Measurements from ENCODE around the gene PLPP6. TPM values are rescaled to one million over a fixed set of nuclear protein-coding genes. Genes with fewer than 3 reads are reported as not detected.

The PLPP6 gene
- total RNA-seq, 1 experiment from 2014 or later: 1.8 TPM

GRCh38 chr9:4663956-4664355 lies 1.9 kb downstream of the PLPP6 start:
- CTCF ChIA-PET: no interaction called here
- POLR2A ChIA-PET: no interaction called here
- DNase-seq (ENCODE audit: low read depth, low spot score) (no peak), ATAC-seq (no peak)
- no TSS peak for BruUV-seq (replicated peaks)
- Histone ChIP-seq H3K27ac (ENCODE audit: low read length) (no peak overlapping the region), H3K36me3 (ENCODE audit: control insufficient read depth, insufficient read depth, low read length) (no peaks in the 10 kb centered on the region), H3K4me3 (ENCODE audit: low read depth in 2 of 2, low read length in 2 of 2) (no peak overlapping the region), H3K4me1 (ENCODE audit: control insufficient read depth, insufficient read depth, low read length) (no peaks in the 10 kb centered on the region; the same call in 1 of the 2 replicates), H3K9me3 (ENCODE audit: control insufficient read depth, insufficient read depth, low read depth, low read length) (no peaks in the 10 kb centered on the region), H3K27me3 (ENCODE audit: control insufficient read depth, insufficient read depth, low read length) (no peaks in the 10 kb centered on the region)
- in situ Hi-C loops (cut with HindIII; ENCODE audit: low pct_unique_long_range_greater_than_20kb, low sequenced_read_pairs): no loop called here
- TF ChIP-seq SIN3A (IDR thresholded peaks at IDR 0.05; ENCODE audit: borderline replicate concordance, insufficient read depth, low read depth, low read length): no peak
- no peak for TF ChIP-seq CTCF (IDR thresholded peaks at IDR 0.05)
- TF ChIP-seq REST (IDR thresholded peaks at IDR 0.05; ENCODE audit: insufficient read depth in 1 of 2, low read depth in 2 of 2, low read length in 1 of 2): no peak
- no peak for TF ChIP-seq POLR2AphosphoS5 (IDR thresholded peaks at IDR 0.05; ENCODE audit: low read depth, low read length)
- TF ChIP-seq TCF7L2 (IDR thresholded peaks at IDR 0.05; ENCODE audit: low read depth, low read length): no peak
- intact Hi-C loops (cut with micrococcal nuclease; ENCODE audit: unreplicated experiment): loop anchor here (10.0 kb wide), 1 partner anchor 279 kb away; no protein-coding TSS in a partner anchor

DNA sequence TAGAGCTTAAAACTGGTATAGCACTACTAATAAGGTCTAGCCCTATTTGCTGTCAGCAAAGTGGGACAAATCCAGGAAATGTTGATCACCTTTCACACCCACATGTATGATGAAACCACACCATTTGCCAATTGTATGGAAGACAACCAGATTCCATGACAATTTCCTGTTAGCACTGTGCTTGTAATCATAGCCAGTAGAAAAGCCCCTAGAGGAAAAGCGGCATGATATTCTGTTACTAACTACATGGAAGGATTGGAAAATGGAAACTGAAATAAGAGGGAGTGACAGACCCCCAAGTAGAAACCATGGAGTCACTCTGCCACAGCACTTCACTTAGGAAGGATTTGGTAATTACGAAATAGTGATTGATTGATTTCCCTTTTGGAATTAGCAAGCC lies 3.3 kb downstream of the PLPP6 start:
- TF ChIP-seq CTCF (IDR thresholded peaks at IDR 0.05) (no peak), POLR2AphosphoS5 (IDR thresholded peaks at IDR 0.05; ENCODE audit: low read depth, low read length) (no peak), REST (IDR thresholded peaks at IDR 0.05; ENCODE audit: insufficient read depth in 1 of 2, low read depth in 2 of 2, low read length in 1 of 2) (no peak), TCF7L2 (IDR thresholded peaks at IDR 0.05; ENCODE audit: low read depth, low read length) (no peak), SIN3A (IDR thresholded peaks at IDR 0.05; ENCODE audit: borderline replicate concordance, insufficient read depth, low read depth, low read length) (no peak)
- ChIA-PET POLR2A (no interaction called here), CTCF (no interaction called here)
- ATAC-seq: no peak
- H3K4me1 ChIP-seq (ENCODE audit: control insufficient read depth, insufficient read depth, low read length): no peaks in the 10 kb centered on the region; the same call in 1 of the 2 replicates
- no peak overlapping the region for H3K4me3 ChIP-seq (ENCODE audit: low read depth in 2 of 2, low read length in 2 of 2)
- intact Hi-C loops (cut with micrococcal nuclease; ENCODE audit: unreplicated experiment) (loop anchor here (10.0 kb wide), 1 partner anchor 281 kb away; no protein-coding TSS in a partner anchor), in situ Hi-C loops (cut with HindIII; ENCODE audit: low pct_unique_long_range_greater_than_20kb, low sequenced_read_pairs) (no loop called here)
- no peaks in the 10 kb centered on the region for H3K9me3 ChIP-seq (ENCODE audit: control insufficient read depth, insufficient read depth, low read depth, low read length)
- BruUV-seq (replicated peaks): no TSS peak
- no peaks in the 10 kb centered on the region for H3K27me3 ChIP-seq (ENCODE audit: control insufficient read depth, insufficient read depth, low read length)
- no peak overlapping the region for H3K27ac ChIP-seq (ENCODE audit: low read length)
- no peaks in the 10 kb centered on the region for H3K36me3 ChIP-seq (ENCODE audit: control insufficient read depth, insufficient read depth, low read length)
- DNase-seq (ENCODE audit: low read depth, low spot score): no peak
